Caco-2 (cell line): ENCODE results near the gene EHMT1. TPM values are rescaled to one million over a fixed set of nuclear protein-coding genes. Genes with fewer than 3 reads are reported as not detected.

Experiments used
- BruUV-seq: library from RNA; stranded (reverse); fragments of 400-500 nt; replicated peaks from 2 replicates; lab custom pipeline; 2021; lab: Mats Ljungman, UMichigan
- CTCF ChIA-PET: fragments of 300-600 bp; sonication (Branson Sonifier 250); formaldehyde crosslinking; loops from one replicate; lab custom pipeline; 2022; ENCODE audit warnings: antibody characterized with exemption; lab: Charles Lee
- POLR2A ChIA-PET: fragments of 300-600 bp; sonication (Branson Sonifier 250); formaldehyde crosslinking; loops from one replicate; lab custom pipeline; 2022; ENCODE audit warnings: antibody characterized with exemption; lab: Charles Lee
- DNase-seq, 2 experiments: peaks; one replicate each; pipeline versions ENCODE4 v3.0.0 to v3.0.0-alpha.2; 2020 to 2022
- H3K27me3 ChIP-seq: replicated peaks from 2 replicates; pipeline ENCODE4 v1.6.0; 2011; ENCODE audit warnings: low read length; ENCODE audit not compliant: control insufficient read depth, insufficient read depth
- H3K36me3 ChIP-seq: 2 replicates; pipeline ENCODE4 v1.5.1; 2011; ENCODE audit warnings: low read length; ENCODE audit not compliant: control insufficient read depth, insufficient read depth
- H3K4me1 ChIP-seq: fragments of 250-450 bp; sonication (Bioruptor Pico); 2 replicates; pipeline ENCODE4 v1.5.1; 2020; ENCODE audit warnings: mild to moderate bottlenecking
- H3K4me3 ChIP-seq: 2 replicates; pipeline ENCODE4 v1.5.1; 2011; ENCODE audit warnings: low read depth, mild to moderate bottlenecking, control low read depth, low read length
- H3K9me3 ChIP-seq: fragments of 250-450 bp; sonication (Bioruptor Pico); 2 replicates; pipeline ENCODE4 v1.5.1; 2020; ENCODE audit warnings: mild to moderate bottlenecking, moderate library complexity
- H3K27ac Mint-ChIP-seq: one replicate; pipeline ENCODE4 v1.8.0; 2022; ENCODE audit warnings: mixed read lengths; ENCODE audit not compliant: unreplicated experiment
- H3K27me3 Mint-ChIP-seq: one replicate; pipeline ENCODE4 v1.8.0; 2022; ENCODE audit warnings: mixed read lengths; ENCODE audit not compliant: insufficient read depth, unreplicated experiment
- H3K36me3 Mint-ChIP-seq: one replicate; pipeline ENCODE4 v1.8.0; 2022; ENCODE audit warnings: mild to moderate bottlenecking, mixed read lengths; ENCODE audit not compliant: insufficient read depth, unreplicated experiment
- H3K4me1 Mint-ChIP-seq: one replicate; pipeline ENCODE4 v1.8.0; 2022; ENCODE audit warnings: low read depth, mixed read lengths; ENCODE audit not compliant: unreplicated experiment
- H3K4me3 Mint-ChIP-seq: one replicate; pipeline ENCODE4 v1.8.0; 2022; ENCODE audit warnings: mild to moderate bottlenecking, moderate library complexity, mixed read lengths; ENCODE audit not compliant: unreplicated experiment
- H3K9me3 Mint-ChIP-seq: one replicate; pipeline ENCODE4 v1.8.0; 2022; ENCODE audit warnings: mixed read lengths; ENCODE audit not compliant: unreplicated experiment
- intact Hi-C: fragments of 100-400 bp; cut with micrococcal nuclease; formaldehyde crosslinking; loops from one replicate; pipeline ENCODE4 v1.10.0; 2022; ENCODE audit not compliant: unreplicated experiment
- total RNA-seq: library from RNA; stranded (reverse); gene quantifications from 2 replicates; pipeline ENCODE4 v1.2.3, GENCODE V29; 2022
- TF ChIP-seq, protein P1 (sequence below), 2 experiments: fragments of 200-600 bp in 1 of 2; IDR thresholded peaks; 1 replicate in 1 of 2; 2 replicates in 1 of 2; pipeline versions ENCODE4 v1.5.1 to v1.8.0; 2011 to 2022; ENCODE audit warnings: antibody characterized with exemption in 1 of 2, control low read depth in 1 of 2, inconsistent platforms in 1 of 2, low read depth in 1 of 2, low read length in 1 of 2, mild to moderate bottlenecking in 1 of 2, moderate library complexity in 1 of 2; ENCODE audit not compliant: insufficient read depth in 1 of 2, severe bottlenecking in 1 of 2, unreplicated experiment in 1 of 2

The EHMT1 gene
- total RNA-seq, 1 experiment from 2014 or later, result 92.9 TPM

DNA sequence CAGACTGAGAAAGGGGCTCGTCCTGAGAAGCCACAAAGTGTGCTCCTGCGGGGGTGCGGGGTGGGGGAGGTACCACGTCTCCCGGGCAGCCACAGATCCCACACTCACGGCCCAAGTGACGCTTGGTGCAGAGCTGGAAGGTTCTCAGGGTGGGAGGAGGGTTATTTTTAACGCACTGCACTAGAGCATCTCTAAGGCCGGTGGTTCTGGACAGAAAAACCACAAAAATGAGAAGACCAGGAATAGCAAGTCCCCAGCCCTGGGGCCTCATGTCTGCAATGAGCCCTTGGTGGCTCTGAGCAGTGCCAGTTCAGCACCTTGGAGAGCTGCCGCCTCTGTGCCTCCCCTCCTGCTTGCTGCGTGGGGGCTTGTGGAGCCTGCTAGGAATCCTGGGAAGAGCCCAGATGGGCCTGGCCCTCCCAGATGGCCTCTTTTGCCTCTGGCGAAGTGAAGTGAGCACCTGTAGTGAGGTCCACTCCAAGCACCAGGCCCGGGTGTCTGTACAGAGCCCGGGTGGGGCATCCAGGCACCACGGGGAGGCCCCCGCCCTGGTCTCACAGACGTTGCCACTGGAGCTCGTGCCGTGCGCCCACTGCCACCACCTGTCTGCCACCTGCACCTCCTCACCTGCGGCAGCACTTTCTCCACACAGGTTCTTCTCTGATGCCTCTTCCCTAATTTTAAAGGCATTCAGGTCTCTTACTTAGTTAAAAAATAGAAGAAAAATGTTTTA, 209.9 kb downstream of the EHMT1 start:
- ChIA-PET POLR2A (no interaction called here), CTCF (no interaction called here)
- Histone ChIP-seq H3K4me1 (no peaks in the 10 kb centered on the region), H3K9me3 (no peaks in the 10 kb centered on the region; the same call in 1 of the 2 replicates), H3K4me3 (no peak overlapping the region), H3K36me3 (peaks cover 1% of the 10 kb centered on the region; the same call in 1 of the 2 replicates), H3K27me3 (no peaks in the 10 kb centered on the region)
- no peak overlapping the region for H3K27ac Mint-ChIP-seq
- DNase-seq, result peak in 1 of 2 experiments; percentile 47
- TF ChIP-seq, protein P1, sequence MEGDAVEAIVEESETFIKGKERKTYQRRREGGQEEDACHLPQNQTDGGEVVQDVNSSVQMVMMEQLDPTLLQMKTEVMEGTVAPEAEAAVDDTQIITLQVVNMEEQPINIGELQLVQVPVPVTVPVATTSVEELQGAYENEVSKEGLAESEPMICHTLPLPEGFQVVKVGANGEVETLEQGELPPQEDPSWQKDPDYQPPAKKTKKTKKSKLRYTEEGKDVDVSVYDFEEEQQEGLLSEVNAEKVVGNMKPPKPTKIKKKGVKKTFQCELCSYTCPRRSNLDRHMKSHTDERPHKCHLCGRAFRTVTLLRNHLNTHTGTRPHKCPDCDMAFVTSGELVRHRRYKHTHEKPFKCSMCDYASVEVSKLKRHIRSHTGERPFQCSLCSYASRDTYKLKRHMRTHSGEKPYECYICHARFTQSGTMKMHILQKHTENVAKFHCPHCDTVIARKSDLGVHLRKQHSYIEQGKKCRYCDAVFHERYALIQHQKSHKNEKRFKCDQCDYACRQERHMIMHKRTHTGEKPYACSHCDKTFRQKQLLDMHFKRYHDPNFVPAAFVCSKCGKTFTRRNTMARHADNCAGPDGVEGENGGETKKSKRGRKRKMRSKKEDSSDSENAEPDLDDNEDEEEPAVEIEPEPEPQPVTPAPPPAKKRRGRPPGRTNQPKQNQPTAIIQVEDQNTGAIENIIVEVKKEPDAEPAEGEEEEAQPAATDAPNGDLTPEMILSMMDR (IDR thresholded peaks at IDR 0.05; ENCODE audit: insufficient read depth in 1 of 2, low read depth in 1 of 2, low read length in 1 of 2, severe bottlenecking in 1 of 2, unreplicated experiment in 1 of 2), result no peak
- H3K36me3 Mint-ChIP-seq, result peaks cover 60% of the 10 kb centered on the region
- intact Hi-C loops, result no loop called here
- no peaks in the 10 kb centered on the region for H3K4me1 Mint-ChIP-seq
- no TSS peak for BruUV-seq
- H3K27me3 Mint-ChIP-seq, result no peaks in the 10 kb centered on the region
- peaks cover 9% of the 10 kb centered on the region for H3K9me3 Mint-ChIP-seq
- H3K4me3 Mint-ChIP-seq, result no peak overlapping the region

DNA sequence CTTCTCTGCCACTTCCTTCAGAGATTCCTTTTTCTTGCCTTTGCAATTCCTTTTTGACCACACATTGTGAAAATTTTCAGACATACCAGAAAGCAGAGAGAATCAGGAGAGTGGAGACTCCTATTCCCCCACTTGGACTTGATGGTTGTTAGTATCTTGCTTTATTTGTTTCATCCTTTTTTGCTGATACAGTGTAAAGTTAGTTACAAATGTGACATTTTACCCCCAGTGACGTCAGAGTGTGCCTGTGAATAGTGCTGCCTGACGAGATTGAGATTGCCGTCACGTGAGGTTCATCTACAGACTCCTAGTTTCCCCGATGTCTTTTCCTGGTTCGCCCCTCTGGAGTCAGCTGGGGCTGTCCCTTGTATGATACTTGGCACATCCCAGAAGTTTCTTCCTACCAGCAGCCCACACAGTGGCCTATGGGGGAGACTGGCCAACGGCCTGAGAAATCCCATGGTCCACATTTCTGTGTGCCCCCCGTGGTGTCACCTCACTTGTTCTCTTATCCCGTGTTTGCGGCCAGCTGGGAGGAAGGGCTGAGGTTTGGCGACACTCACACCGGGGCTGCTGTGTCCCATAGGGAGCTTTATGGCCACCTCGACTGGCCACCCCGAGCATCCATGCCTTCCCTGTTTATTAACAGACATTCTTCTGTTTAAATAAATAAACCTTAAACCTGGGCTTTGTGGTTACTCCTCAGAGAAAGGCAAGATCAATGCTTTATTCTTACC, 210.6 kb downstream of the EHMT1 start:
- no peaks in the 10 kb centered on the region for H3K4me1 Mint-ChIP-seq
- TF ChIP-seq, protein P1 (IDR thresholded peaks at IDR 0.05; ENCODE audit: insufficient read depth in 1 of 2, low read depth in 1 of 2, low read length in 1 of 2, severe bottlenecking in 1 of 2, unreplicated experiment in 1 of 2), result no peak
- Histone ChIP-seq H3K27me3 (no peaks in the 10 kb centered on the region), H3K9me3 (no peaks in the 10 kb centered on the region; the same call in 1 of the 2 replicates), H3K4me1 (no peaks in the 10 kb centered on the region), H3K4me3 (no peak overlapping the region), H3K36me3 (peaks cover 1% of the 10 kb centered on the region; the same call in 1 of the 2 replicates)
- ChIA-PET POLR2A (no interaction called here), CTCF (no interaction called here)
- H3K27ac Mint-ChIP-seq, result no peak overlapping the region
- no peaks in the 10 kb centered on the region for H3K27me3 Mint-ChIP-seq
- peaks cover 9% of the 10 kb centered on the region for H3K9me3 Mint-ChIP-seq
- H3K36me3 Mint-ChIP-seq, result peaks cover 52% of the 10 kb centered on the region
- intact Hi-C loops, result no loop called here
- no peak overlapping the region for H3K4me3 Mint-ChIP-seq
- BruUV-seq, result no TSS peak
- no peak for DNase-seq

DNA sequence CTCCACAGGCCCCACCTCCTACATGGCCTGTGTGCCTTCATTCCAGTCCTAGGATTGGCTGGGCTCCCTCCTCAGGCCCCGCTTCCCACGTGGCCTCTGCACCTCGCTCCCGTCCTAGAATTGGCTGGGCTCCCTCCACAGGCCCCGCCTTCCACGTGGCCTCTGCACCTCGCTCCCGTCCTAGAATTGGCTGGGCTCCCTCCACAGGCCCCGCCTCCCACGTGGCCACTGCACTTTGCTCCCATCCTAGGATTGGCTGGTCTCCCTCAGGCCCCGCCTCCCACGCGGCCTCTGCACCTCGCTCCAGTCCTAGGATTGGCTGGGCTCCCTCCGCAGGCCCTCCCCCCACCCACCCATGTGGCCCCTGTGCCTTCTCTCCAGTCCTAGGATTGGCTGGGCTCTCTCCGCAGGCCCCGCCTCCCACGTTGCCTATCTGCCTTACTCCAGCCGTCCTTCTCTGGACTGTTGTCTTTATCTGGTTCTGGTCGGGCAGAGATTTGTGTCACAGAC, 213.4 kb downstream of the EHMT1 start:
- Histone ChIP-seq H3K4me3 (no peak overlapping the region), H3K9me3 (no peaks in the 10 kb centered on the region), H3K4me1 (no peaks in the 10 kb centered on the region), H3K27me3 (no peaks in the 10 kb centered on the region), H3K36me3 (no peaks in the 10 kb centered on the region; the same call in 1 of the 2 replicates)
- intact Hi-C loops, result no loop called here
- POLR2A ChIA-PET, result no interaction called here
- no peak for DNase-seq
- no TSS peak for BruUV-seq
- Mint-ChIP-seq H3K9me3 (no peaks in the 10 kb centered on the region), H3K27me3 (no peaks in the 10 kb centered on the region), H3K36me3 (peaks cover 44% of the 10 kb centered on the region), H3K4me3 (no peak overlapping the region), H3K4me1 (no peaks in the 10 kb centered on the region), H3K27ac (no peak overlapping the region)
- TF ChIP-seq, protein P1 (IDR thresholded peaks at IDR 0.05; ENCODE audit: insufficient read depth in 1 of 2, low read depth in 1 of 2, low read length in 1 of 2, severe bottlenecking in 1 of 2, unreplicated experiment in 1 of 2), result no peak
- CTCF ChIA-PET, result no interaction called here
